ENCODE measurements around the gene TPK1.

Gene TPK1

GRCh38 chr7:144822223-144822622 is 13.6 kb downstream of the TPK1 start:
- no peak for TF ChIP-seq CTCF (IDR thresholded peaks at IDR 0.05)

- TF ChIP-seq CTCF (IDR thresholded peaks at IDR 0.05): no peak
Observed at GRCh38 chr7:144821067-144821466, 14.8 kb downstream of the TPK1 start.

- no peak for TF ChIP-seq CTCF (IDR thresholded peaks at IDR 0.05)
Observed at GRCh38 chr7:144820552-144820951, 15.3 kb downstream of the TPK1 start.

- TF ChIP-seq CTCF (IDR thresholded peaks at IDR 0.05): no peak
Observed at GRCh38 chr7:144819566-144819965, 16.3 kb downstream of the TPK1 start.

- no peak for TF ChIP-seq CTCF (IDR thresholded peaks at IDR 0.05)
Observed at GRCh38 chr7:144818511-144818910, 17.3 kb downstream of the TPK1 start.

GRCh38 chr7:144817001-144817400 is 18.9 kb downstream of the TPK1 start:
- TF ChIP-seq CTCF (IDR thresholded peaks at IDR 0.05): no peak

- no peak for TF ChIP-seq CTCF (IDR thresholded peaks at IDR 0.05)
Observed at GRCh38 chr7:144814299-144814698, 21.6 kb downstream of the TPK1 start.
